Ovary (tissue), 9 donors: ENCODE results near the gene HLCS. TPM values are rescaled to one million over a fixed set of nuclear protein-coding genes. Genes with fewer than 3 reads are reported as not detected.

Experiments used
- DNase-seq, 5 donors: peaks; one replicate each; pipeline ENCODE4 v3.0.0-alpha.2; 2019 to 2020
- H3K27ac ChIP-seq, 2 donors: fragments of 200-600 bp; one replicate each; pipeline versions ENCODE4 v1.5.1 to v1.8.0; 2019 to 2022
- H3K27me3 ChIP-seq: fragments of 200-600 bp; one replicate; pipeline ENCODE4 v1.8.0; 2022
- H3K36me3 ChIP-seq: fragments of 200-600 bp; sonication (generic); one replicate; pipeline ENCODE4 v1.5.1; 2019
- H3K4me1 ChIP-seq: one replicate; pipeline ENCODE4 v1.8.1; 2013; ENCODE audit warnings: mild to moderate bottlenecking, moderate library complexity; ENCODE audit not compliant: insufficient read depth
- H3K4me3 ChIP-seq: fragments of 200-600 bp; sonication (generic); one replicate; pipeline ENCODE4 v1.5.1; 2017
- H3K9me3 ChIP-seq, 2 donors: fragments of 200-600 bp in 1 of 2; sonication (generic) in 1 of 2; one replicate each; pipeline versions ENCODE4 v1.5.1 to v1.8.1; 2013 to 2019; ENCODE audit warnings: mild to moderate bottlenecking in 1 of 2, moderate library complexity in 1 of 2
- CTCF ChIP-seq, 3 donors: fragments of 450-650 bp in 2 of 3; fragments of 200-600 bp in 1 of 3; IDR thresholded peaks; one replicate each; pipeline versions ENCODE4 v1.5.1 to v1.8.0; 2016 to 2022; ENCODE audit warnings: antibody characterized with exemption in 3 of 3, mild to moderate bottlenecking in 1 of 3
- EP300 ChIP-seq: sonication (generic); formaldehyde crosslinking; IDR thresholded peaks from one replicate; pipeline ENCODE4 v1.6.1; 2017; ENCODE audit warnings: antibody characterized with exemption
- POLR2A ChIP-seq: fragments of 450-650 bp; IDR thresholded peaks from one replicate; pipeline ENCODE4 v1.6.1; 2017; ENCODE audit warnings: antibody characterized with exemption, mild to moderate bottlenecking, moderate library complexity
- WGBS, 3 donors: extraction: QIAGEN DNeasy Blood & Tissue Kit in 1 of 3; methylation state at CpG; one replicate each; pipeline versions ENCODE4 v1.1.5 to v1.1.7; 2013 to 2017; 5-methylcytosine and 5-hydroxymethylcytosine counted together
- intact Hi-C, 4 donors: fragments of 100-400 bp; cut with DNase I; formaldehyde crosslinking; loops; one replicate each; pipeline versions ENCODE4 v1.11.0 to v1.15.1; 2022 to 2023
- polyA plus RNA-seq, 2 donors: library from polyadenylated mRNA; stranded (reverse); fragments of 200-250 nt in 1 of 2; fragments of 350-450 nt in 1 of 2; fragmentation: Illumina TruSeq in 1 of 2; extraction: RNeasy Lipid Tissue Mini Kit (QIAGEN cat#74804) in 1 of 2; gene quantifications; one replicate each; pipeline ENCODE4 v1.2.3, GENCODE V29; 2013 to 2014
- total RNA-seq, 7 donors: library from RNA; depleted of rRNA in 2 of 7; stranded (reverse); fragments of >200 nt in 2 of 7; fragmentation: NEBNext Ultra II Directional in 3 of 7; extraction: Animal tissue kit (Norgen Biotek cat#: 25700) in 3 of 7; gene quantifications; one replicate each; pipeline versions ENCODE4 v1.1.0 to v1.2.4, GENCODE V29; 2016 to 2023
- donor health status: DM: no; HTN: no; CAD: no; lungs with moderate emphysema.
- donor health status: DM: no; HTN: no; CAD: no.
- donor health status: Bipolar disorder and iron deficiency.
- donor health status: DM: yes; HTN: yes; CAD: no.
- donor health status: DM: no; HTN: no; CAD: no.
- donor health status: DM: yes; HTN: yes; CAD: no.

The HLCS gene
- total and polyA plus RNA-seq, 9 donors = 4.0 to 20.3 (median 12.4) TPM

DNA sequence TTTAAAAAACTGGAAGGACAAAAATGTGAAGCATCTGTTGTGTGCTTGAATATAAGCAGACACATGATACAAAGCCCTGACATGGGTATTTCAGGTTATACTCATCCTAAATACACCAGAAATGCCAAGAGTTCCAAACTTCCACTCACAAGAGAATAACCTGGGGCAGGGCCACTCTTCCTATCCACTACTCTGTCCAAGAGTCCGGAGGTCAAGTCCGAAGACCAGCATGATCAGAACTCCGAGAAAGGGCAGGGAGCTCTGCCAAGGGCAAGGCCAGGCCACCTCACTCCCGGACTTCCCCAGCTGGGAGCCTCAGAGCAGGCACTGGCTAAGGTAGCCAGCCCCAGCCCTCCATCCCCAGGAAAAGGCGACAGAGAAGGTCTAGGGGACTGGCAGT, 37.5 kb downstream of the HLCS start:
- Histone ChIP-seq H3K27ac (no peak overlapping the region), H3K4me1 (peaks cover 7% of the 10 kb centered on the region)
- intact Hi-C loops = loop anchor here (5.0 to 10.0 kb wide), 5 partner anchors 182 to 507 kb away; no protein-coding TSS in a partner anchor

DNA sequence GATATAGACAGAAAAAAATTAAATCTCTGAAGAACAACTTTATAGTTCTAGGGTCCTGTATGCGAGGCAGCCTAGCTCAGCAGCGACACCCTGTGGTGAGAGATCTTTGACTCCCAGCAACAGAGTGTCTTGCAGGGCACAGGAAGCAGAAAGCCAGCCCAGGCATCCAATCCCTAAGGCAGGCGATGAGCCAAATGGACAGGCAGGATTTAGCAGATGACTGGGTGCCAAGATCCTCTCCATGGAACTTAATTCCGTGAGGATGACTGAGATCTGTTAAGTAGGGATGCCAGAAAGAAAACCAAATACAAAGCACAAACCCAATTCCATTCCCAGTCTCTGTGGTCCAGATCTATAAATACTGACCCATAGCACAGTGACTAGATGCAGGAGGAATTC, 38.8 kb downstream of the HLCS start:
- intact Hi-C loops = loop anchor here (5.0 to 10.0 kb wide), 5 partner anchors 180 to 505 kb away; no protein-coding TSS in a partner anchor
- Histone ChIP-seq H3K27me3 (no peaks in the 10 kb centered on the region), H3K27ac (peak overlapping the region in 1 of 2 donors; percentile 2), H3K4me3 (no peak overlapping the region), H3K36me3 (no peaks in the 10 kb centered on the region), H3K9me3 (no peaks in the 10 kb centered on the region), H3K4me1 (peaks cover 7% of the 10 kb centered on the region)
- WGBS, 3 donors = 2 to 10% (median 8%) methylated on average over 4 of the region's 4 CpGs
- DNase-seq = peak; percentile 82 to 91 (median 87)
- TF ChIP-seq CTCF (IDR thresholded peaks at IDR 0.05) (peak; percentile 67 to 92 (median 78)), EP300 (no peak)

More for the DNA sequence above, 37.5 kb downstream of the HLCS start:
- 65 to 68% (median 66%) methylated on average over 5 of the region's 5 CpGs for WGBS, 3 donors
- H3K4me3 ChIP-seq = no peak overlapping the region
- no peak for DNase-seq
- no peak for TF ChIP-seq CTCF (IDR thresholded peaks at IDR 0.05)
- no peak for TF ChIP-seq POLR2A
- TF ChIP-seq EP300 = no peak
- H3K27me3 ChIP-seq = no peaks in the 10 kb centered on the region
- no peaks in the 10 kb centered on the region for H3K36me3 ChIP-seq
- H3K9me3 ChIP-seq = no peaks in the 10 kb centered on the region

- DNase-seq = no peak
- WGBS, 3 donors = 34 to 58% (median 44%) methylated on average over 17 of the region's 17 CpGs
These were observed 39.3 kb downstream of the HLCS start for GRCh38 chr21:36926989-36927718.

GRCh38 chr21:36923270-36923669, 43.2 kb downstream of the HLCS start:
- no peaks in the 10 kb centered on the region for H3K36me3 ChIP-seq
- peaks cover 6% of the 10 kb centered on the region for H3K4me1 ChIP-seq
- WGBS, 3 donors = 67 to 81% (median 80%) methylated on average over 14 of the region's 14 CpGs
- TF ChIP-seq CTCF (IDR thresholded peaks at IDR 0.05) (no peak), POLR2A (no peak), EP300 (no peak)
- no peak overlapping the region for H3K4me3 ChIP-seq
- no peaks in the 10 kb centered on the region for H3K27me3 ChIP-seq
- no peak for DNase-seq
- H3K9me3 ChIP-seq = no peaks in the 10 kb centered on the region
- no peak overlapping the region for H3K27ac ChIP-seq
- intact Hi-C loops = loop anchor here in 1 of 4 donors (10.0 kb wide), 1 partner anchor 498 kb away; no protein-coding TSS in a partner anchor

More at GRCh38 chr21:36926989-36927718, 39.3 kb downstream of the HLCS start:
- TF ChIP-seq POLR2A (no peak), EP300 (no peak), CTCF (IDR thresholded peaks at IDR 0.05) (no peak)
- H3K36me3 ChIP-seq = no peaks in the 10 kb centered on the region
- no peaks in the 10 kb centered on the region for H3K27me3 ChIP-seq
- H3K9me3 ChIP-seq = no peaks in the 10 kb centered on the region
- no peak overlapping the region for H3K4me3 ChIP-seq
- H3K4me1 ChIP-seq = peaks cover 7% of the 10 kb centered on the region
- H3K27ac ChIP-seq = peak overlapping the region in 1 of 2 donors; percentile 2
- intact Hi-C loops = loop anchor here (5.0 to 10.0 kb wide), 5 partner anchors 180 to 505 kb away; no protein-coding TSS in a partner anchor
